GM21723 (cell line): ENCODE results near the gene BCL7C.
"Not testable (repeated sequence)": the region's sequence is repeated elsewhere in the genome, so short reads cannot be mapped to it uniquely, and the experiment has no call there.

Source experiments
- ATAC-seq: cut with Tn5 transposase; IDR thresholded peaks from one replicate; pipeline ENCODE4 v1.9.1; 2021; ENCODE audit warnings: mild to moderate bottlenecking, moderate library complexity; ENCODE audit not compliant: unreplicated experiment

The BCL7C gene

DNA sequence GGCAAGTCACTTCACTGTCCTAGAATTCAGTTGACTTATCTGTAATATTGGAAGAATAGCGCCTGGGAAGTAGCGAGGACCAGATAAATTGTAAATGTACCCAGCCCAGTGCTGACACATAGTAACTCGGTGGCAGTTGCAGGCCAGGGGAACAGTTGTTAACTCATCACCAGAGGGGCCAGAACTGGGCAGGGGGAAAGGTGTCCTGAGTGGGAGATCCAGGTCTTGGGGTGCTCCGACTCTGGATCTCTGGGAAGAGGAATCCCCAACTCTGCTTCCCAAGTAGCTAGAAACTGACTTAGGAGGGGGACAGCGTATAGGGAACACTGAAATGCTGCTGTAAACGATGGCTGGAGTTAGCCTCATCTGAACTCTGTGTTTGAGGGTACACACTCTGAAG lies 23.0 kb downstream of the BCL7C start:
- ATAC-seq, result no peak

GRCh38 chr16:30867747-30868146 lies 26.1 kb downstream of the BCL7C start:
- ATAC-seq, result no peak

DNA sequence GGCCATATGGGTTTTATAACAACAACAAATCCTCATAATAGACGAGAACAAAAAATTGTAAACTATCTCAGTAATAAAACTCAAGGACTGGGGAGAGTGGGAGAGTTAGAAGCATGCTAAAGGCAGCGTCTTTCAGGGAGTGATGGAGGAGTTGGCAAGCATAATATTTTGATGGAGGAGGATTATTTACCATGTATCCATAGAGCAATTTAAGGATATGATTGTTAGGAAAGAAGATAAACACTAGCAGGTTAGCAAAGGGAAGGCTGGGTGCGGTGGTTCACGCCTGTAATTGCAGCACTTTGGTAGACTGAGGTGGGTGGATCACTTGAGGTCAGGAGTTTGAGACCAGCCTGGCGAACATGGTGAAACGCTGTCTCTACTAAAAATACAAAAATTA lies 27.8 kb downstream of the BCL7C start:
- ATAC-seq, result no peak

DNA sequence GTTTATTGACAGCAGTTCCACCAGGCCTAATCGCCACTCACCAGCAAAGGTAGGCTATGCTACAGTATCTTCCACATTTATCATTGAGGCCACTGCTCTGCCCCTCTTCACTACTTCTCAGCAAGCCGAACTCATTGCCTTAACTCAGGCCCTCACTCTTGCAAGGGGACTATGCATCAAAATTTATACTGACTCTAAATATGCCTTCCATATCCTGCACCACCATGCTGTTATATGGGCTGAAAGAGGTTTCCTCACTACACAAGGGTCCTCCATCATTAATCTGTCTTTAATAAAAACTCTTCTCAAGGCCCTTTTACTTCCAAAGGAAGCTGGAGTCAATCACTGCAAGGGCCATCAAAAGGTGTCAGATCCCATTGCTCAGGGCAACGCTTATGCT lies 30.7 kb downstream of the BCL7C start:
- ATAC-seq, result not testable (repeated sequence)

GRCh38 chr16:30860729-30861128 lies 33.1 kb downstream of the BCL7C start:
- ATAC-seq, result not testable (repeated sequence)

DNA sequence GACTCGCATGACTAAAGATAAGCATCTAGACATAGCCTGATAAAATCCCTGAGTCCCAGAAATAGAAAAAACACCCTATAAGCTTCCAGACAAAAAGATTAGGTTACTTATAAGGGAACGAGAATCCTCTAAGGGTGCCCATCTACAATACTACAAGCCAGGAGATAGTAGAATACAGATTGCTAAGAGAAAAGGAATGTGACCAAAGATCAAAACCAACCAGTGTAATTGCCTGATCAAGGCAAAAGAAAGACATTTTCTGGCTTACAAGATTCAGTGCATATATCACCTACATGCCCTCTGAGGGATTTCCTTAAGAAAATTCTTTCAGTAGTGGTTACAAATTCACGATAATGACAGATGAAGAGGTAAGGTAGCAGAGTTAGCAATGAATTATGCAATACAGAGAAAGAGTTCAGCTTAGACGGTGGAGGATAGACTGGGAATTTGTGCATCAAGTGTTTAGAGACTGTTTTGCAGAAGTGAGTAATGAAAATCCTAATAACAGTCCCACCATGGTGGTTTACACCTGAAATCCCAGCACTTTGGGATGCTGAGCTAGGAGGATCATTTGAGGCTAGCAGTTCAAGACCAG lies 35.0 kb downstream of the BCL7C start:
- no peak for ATAC-seq

- no peak for ATAC-seq
These were observed 35.8 kb downstream of the BCL7C start for GRCh38 chr16:30858111-30858495.

DNA sequence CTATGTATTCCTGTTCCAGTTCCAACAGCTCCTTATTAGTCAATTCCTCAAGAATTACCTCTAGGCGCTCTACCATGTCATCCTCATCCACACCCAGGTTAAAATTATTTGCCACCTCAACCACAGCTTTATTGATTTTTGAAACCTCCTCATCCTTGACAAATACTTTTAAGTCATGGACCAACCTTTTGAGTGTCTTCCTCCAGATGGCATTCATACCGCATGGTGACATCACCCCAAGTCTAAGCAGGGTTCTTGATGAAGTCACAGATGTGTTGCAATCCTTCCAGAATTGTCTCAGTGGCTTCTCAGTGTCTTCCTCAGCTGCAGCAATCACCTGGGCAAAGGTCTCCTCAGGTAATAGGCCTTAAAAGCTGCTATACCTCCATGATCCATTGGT lies 40.1 kb downstream of the BCL7C start:
- ATAC-seq, result no peak

GRCh38 chr16:30850246-30850645 lies 43.6 kb downstream of the BCL7C start:
- ATAC-seq, result no peak

- ATAC-seq, result no peak
These were observed 47.1 kb downstream of the BCL7C start for GRCh38 chr16:30846649-30847402.

GRCh38 chr16:30844671-30845449 lies 49.0 kb downstream of the BCL7C start:
- ATAC-seq, result peak; percentile 63

GRCh38 chr16:30844346-30844670 lies 49.6 kb downstream of the BCL7C start:
- no peak for ATAC-seq

- ATAC-seq, result no peak
These were observed 50.4 kb downstream of the BCL7C start for GRCh38 chr16:30843501-30843900.

GRCh38 chr16:30842971-30843370 lies 50.9 kb downstream of the BCL7C start:
- no peak for ATAC-seq

- ATAC-seq, result no peak
These were observed 52.5 kb downstream of the BCL7C start for GRCh38 chr16:30841332-30841731.

DNA sequence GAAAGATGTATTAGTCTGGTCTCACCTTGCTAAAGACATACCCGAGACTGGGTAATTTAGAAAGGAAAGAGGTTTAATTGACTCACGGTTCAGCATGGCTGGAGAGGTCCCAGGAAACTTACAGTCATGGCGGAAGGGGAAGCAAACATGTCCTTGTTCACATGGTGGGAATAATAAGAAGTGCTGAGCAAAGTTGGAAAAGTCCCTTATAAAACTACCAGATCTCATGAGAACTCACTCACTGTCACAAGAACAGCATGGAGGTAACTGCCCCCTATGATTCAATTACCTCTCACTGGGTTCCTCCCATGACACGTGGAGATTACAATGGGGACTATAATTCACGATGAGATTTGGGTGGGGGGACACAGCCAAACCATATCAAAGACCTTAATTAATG lies 53.3 kb downstream of the BCL7C start:
- no peak for ATAC-seq

DNA sequence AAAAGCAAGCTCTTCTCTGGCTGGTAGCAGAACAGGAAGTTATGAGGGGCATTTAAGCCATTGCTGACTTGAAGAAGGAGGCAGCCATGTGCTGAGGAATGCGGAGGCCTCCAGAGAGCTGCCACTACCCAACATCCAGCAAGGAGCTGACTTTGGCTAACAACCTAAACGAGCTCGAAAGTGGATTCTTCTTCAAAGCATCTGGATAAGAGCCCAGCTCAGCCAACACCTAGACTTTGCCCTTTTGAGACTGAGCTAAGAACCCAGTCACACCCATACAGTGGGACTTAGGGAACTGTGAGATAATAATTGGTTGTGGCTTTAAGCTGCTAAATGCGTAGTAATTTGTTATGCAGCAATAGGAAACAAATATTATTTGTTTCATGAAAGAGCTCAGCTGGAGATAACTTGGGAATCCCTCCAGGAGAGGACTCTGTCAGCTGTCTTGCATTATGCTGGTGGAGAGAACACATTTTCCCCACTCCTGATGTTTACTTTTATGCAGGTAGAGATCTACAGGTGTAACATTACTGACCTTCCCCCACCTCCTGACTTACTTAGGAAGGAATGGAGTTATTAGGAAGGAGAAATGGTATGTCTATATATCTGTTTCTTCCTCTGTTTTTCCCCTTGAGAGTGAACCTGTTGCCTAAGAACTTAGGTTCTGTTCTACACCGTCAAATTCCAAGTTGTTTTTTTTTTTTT lies 54.2 kb downstream of the BCL7C start:
- no peak for ATAC-seq

GRCh38 chr16:30838876-30839471 lies 54.9 kb downstream of the BCL7C start:
- ATAC-seq, result no peak

GRCh38 chr16:30837904-30838303 lies 56.0 kb downstream of the BCL7C start:
- no peak for ATAC-seq
